ENCODE measurements around the gene ID2.

ID2 gene

DNA sequence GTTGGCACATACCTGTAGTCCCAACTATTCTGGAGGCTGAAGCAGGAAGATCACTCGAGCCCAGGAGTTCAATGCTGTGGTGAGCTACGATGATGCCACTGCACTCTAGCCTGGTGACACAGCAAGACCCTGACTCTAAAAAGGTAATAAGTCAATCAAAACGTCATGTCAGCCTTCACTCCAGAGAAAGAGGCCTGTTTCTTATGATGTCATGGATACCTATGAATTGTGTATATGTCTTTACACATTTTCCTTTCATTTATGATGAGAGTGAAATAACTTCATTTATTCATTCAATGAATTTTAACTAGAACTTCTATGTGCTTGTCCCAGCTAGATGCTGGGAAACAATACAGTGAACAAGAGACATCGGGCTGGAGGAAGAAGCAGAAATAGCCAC is 25.0 kb upstream of the ID2 start:
- peaks cover 78% of the 10 kb centered on the region for H3K4me1 Mint-ChIP-seq
- TF ChIP-seq, protein P1, sequence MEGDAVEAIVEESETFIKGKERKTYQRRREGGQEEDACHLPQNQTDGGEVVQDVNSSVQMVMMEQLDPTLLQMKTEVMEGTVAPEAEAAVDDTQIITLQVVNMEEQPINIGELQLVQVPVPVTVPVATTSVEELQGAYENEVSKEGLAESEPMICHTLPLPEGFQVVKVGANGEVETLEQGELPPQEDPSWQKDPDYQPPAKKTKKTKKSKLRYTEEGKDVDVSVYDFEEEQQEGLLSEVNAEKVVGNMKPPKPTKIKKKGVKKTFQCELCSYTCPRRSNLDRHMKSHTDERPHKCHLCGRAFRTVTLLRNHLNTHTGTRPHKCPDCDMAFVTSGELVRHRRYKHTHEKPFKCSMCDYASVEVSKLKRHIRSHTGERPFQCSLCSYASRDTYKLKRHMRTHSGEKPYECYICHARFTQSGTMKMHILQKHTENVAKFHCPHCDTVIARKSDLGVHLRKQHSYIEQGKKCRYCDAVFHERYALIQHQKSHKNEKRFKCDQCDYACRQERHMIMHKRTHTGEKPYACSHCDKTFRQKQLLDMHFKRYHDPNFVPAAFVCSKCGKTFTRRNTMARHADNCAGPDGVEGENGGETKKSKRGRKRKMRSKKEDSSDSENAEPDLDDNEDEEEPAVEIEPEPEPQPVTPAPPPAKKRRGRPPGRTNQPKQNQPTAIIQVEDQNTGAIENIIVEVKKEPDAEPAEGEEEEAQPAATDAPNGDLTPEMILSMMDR (IDR thresholded peaks at IDR 0.05), result no peak

GRCh38 chr2:8657423-8658062 is 24.3 kb upstream of the ID2 start:
- Mint-ChIP-seq H3K4me3 (no peak overlapping the region), H3K36me3 (ENCODE audit: low read depth) (no peaks in the 10 kb centered on the region), H3K27ac (no peak overlapping the region), H3K4me1 (peaks cover 80% of the 10 kb centered on the region), H3K27me3 (ENCODE audit: low read depth, poor library complexity) (peaks cover 6% of the 10 kb centered on the region), H3K9me3 (peaks cover 4% of the 10 kb centered on the region)
- no peak for DNase-seq
- TF ChIP-seq, protein P1 (IDR thresholded peaks at IDR 0.05), result no peak

More for the DNA sequence above, 25.0 kb upstream of the ID2 start:
- Mint-ChIP-seq H3K27ac (no peak overlapping the region), H3K27me3 (ENCODE audit: low read depth, poor library complexity) (peaks cover 7% of the 10 kb centered on the region), H3K4me3 (no peak overlapping the region), H3K36me3 (ENCODE audit: low read depth) (no peaks in the 10 kb centered on the region), H3K9me3 (peaks cover 4% of the 10 kb centered on the region)
- DNase-seq, result no peak

DNA sequence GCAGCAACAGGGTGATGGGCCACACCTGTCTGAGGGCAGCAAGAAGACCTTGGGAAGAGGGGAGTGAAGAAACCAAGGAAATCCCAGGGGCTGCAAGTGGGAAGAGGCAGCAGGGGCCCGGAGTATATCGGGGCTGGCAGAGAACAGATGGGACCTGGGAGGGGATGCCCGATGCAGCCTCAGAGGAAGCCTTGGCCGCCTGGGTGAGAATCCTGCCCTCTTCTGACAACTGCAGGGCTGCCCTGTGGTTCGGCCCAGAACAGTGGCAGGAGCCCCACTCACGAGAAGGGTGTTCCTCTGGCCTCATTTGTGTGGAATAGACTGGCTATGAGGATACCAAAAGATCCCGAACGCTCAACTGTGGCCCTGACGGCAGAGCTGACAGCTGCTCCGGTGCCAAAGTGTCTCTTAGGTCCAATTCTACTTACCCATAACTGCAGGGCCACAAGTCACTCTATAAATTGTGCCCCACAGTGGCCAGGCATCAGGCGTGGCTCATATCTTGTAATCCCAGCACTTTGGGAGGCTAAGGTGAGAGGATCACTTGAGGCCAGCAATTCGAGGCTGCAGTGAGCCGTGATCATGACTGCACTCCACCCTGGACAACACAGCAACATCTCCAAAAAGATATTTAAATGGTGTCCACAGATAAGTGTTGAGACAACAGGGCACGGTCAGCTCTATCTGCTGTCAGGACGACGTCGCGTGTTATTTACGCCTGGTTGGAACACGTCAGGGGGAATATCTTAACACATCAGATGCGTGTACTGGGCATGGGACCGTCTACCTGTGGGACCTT is 23.6 kb upstream of the ID2 start:
- Mint-ChIP-seq H3K27ac (no peak overlapping the region), H3K9me3 (peaks cover 4% of the 10 kb centered on the region), H3K27me3 (ENCODE audit: low read depth, poor library complexity) (peaks cover 6% of the 10 kb centered on the region), H3K4me3 (no peak overlapping the region), H3K4me1 (peaks cover 81% of the 10 kb centered on the region), H3K36me3 (ENCODE audit: low read depth) (no peaks in the 10 kb centered on the region)
- TF ChIP-seq, protein P1 (IDR thresholded peaks at IDR 0.05), result no peak
- no peak for DNase-seq

GRCh38 chr2:8659092-8659734 is 22.6 kb upstream of the ID2 start:
- Mint-ChIP-seq H3K4me1 (peaks cover 78% of the 10 kb centered on the region), H3K4me3 (no peak overlapping the region), H3K9me3 (peaks cover 5% of the 10 kb centered on the region), H3K36me3 (ENCODE audit: low read depth) (no peaks in the 10 kb centered on the region), H3K27me3 (ENCODE audit: low read depth, poor library complexity) (peaks cover 6% of the 10 kb centered on the region), H3K27ac (peak overlapping the region; percentile 71)
- TF ChIP-seq, protein P1 (IDR thresholded peaks at IDR 0.05), result no peak
- DNase-seq, result no peak

DNA sequence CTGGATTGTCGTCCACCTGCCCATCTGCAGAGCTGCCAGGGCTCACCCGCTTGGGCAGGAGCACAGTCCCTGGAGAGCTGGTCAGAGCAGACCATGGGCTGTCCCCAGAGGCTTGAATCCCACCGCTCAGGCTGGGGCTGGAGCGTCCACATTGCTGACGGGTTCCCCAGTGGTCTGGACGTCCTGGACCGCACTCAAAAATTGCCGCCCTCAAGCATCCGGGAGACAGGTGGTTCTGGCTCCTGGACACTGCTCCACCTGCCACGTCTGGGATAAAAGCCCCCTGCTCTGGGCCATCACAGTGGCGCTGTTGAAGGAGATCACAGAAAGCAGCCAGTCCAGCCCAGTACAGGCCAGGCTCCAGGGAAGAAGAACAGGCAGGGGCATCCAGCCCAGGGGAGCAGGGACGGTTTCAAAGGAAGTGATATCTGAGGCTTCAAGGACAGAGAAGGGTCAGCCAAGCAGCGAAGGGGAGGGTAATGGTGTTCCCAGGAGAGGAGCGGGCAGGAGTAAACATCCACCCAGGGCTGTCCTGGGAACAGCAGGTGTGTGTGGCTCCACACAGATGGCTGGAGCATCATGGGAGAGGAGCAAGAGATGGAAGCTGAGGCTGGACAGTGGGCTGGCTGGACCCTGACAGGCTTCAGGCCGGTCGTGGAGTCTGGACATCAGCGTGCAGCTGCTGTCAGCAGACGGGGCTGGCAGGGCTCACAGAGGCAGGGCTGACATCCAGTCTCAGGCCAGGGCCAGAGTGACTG is 21.9 kb upstream of the ID2 start:
- DNase-seq, result no peak
- Mint-ChIP-seq H3K36me3 (ENCODE audit: low read depth) (no peaks in the 10 kb centered on the region), H3K4me1 (peaks cover 75% of the 10 kb centered on the region), H3K27ac (peak overlapping the region; percentile 17), H3K27me3 (ENCODE audit: low read depth, poor library complexity) (peaks cover 6% of the 10 kb centered on the region), H3K9me3 (peaks cover 9% of the 10 kb centered on the region), H3K4me3 (no peak overlapping the region)
- TF ChIP-seq, protein P1 (IDR thresholded peaks at IDR 0.05), result no peak
